Hepatocyte (in vitro differentiated cells): ENCODE data around the gene SLFN12. TPM values are rescaled to one million over a fixed set of nuclear protein-coding genes. Genes with fewer than 3 reads are reported as not detected.
A peak's percentile ranks its signal among the peaks of the same experiment; 100 is the strongest.

ENCODE experiments used
- DNase-seq: peaks from one replicate; pipeline ENCODE4 v3.0.0-alpha.2; 2016; ENCODE audit warnings: low spot score
- H2AFZ ChIP-seq: fragments of 200-600 bp; sonication (generic); 2 replicates; pipeline ENCODE4 v1.6.0; 2016; ENCODE audit warnings: antibody characterized with exemption, mild to moderate bottlenecking
- H3K27ac ChIP-seq: fragments of 200-600 bp; sonication (generic); 2 replicates; pipeline ENCODE4 v1.5.1; 2016; ENCODE audit warnings: mild to moderate bottlenecking
- H3K27me3 ChIP-seq: fragments of 200-600 bp; sonication (generic); 2 replicates; pipeline ENCODE4 v1.6.1; 2016
- H3K36me3 ChIP-seq: fragments of 200-600 bp; sonication (generic); replicated peaks from 2 replicates; pipeline ENCODE4 v1.5.1; 2016; ENCODE audit warnings: low read depth; ENCODE audit not compliant: insufficient read depth
- H3K4me1 ChIP-seq: fragments of 200-600 bp; sonication (generic); 2 replicates; pipeline ENCODE4 v1.5.1; 2016; ENCODE audit warnings: mild to moderate bottlenecking, moderate library complexity; ENCODE audit not compliant: insufficient read depth
- H3K4me2 ChIP-seq: fragments of 200-600 bp; sonication (generic); 2 replicates; pipeline ENCODE4 v1.6.0; 2016
- H3K4me3 ChIP-seq: fragments of 200-600 bp; sonication (generic); 2 replicates; pipeline ENCODE4 v1.5.1; 2016; ENCODE audit warnings: mild to moderate bottlenecking
- H3K79me2 ChIP-seq: fragments of 200-600 bp; sonication (generic); 2 replicates; pipeline ENCODE4 v1.6.0; 2017; ENCODE audit warnings: mild to moderate bottlenecking
- H3K9me2 ChIP-seq: fragments of 200-600 bp; sonication (generic); replicated peaks from 2 replicates; pipeline ENCODE4 v1.6.0; 2017; ENCODE audit warnings: mild to moderate bottlenecking; ENCODE audit not compliant: insufficient read depth
- H3K9me3 ChIP-seq: fragments of 200-600 bp; sonication (generic); 2 replicates; pipeline ENCODE4 v1.5.1; 2016; ENCODE audit warnings: low read depth, mild to moderate bottlenecking
- H4K20me1 ChIP-seq: fragments of 200-600 bp; sonication (generic); 2 replicates; pipeline ENCODE4 v1.6.0; 2016; ENCODE audit warnings: mild to moderate bottlenecking; ENCODE audit not compliant: insufficient read depth, poor library complexity, severe bottlenecking
- EZH2 ChIP-seq: fragments of 200-600 bp; sonication (generic); IDR thresholded peaks from 2 replicates; pipeline ENCODE4 v1.6.1; 2016; ENCODE audit warnings: antibody characterized with exemption, mild to moderate bottlenecking, borderline replicate concordance
- EZH2phosphoT487 ChIP-seq: fragments of 200-600 bp; sonication (generic); IDR thresholded peaks from one replicate; pipeline ENCODE4 v1.6.1; 2018; ENCODE audit warnings: antibody characterized with exemption, mild to moderate bottlenecking, low read depth, moderate library complexity; ENCODE audit not compliant: unreplicated experiment, severe bottlenecking
- WGBS: methylation state at CpG from one replicate; pipeline ENCODE4 v1.1.6; 2016; ENCODE audit warnings: low lambda C conversion rate; ENCODE audit errors: missing lambda C conversion rate; 5-methylcytosine and 5-hydroxymethylcytosine counted together
- polyA plus RNA-seq: library from polyadenylated mRNA; unstranded; fragments of >200 nt; fragmentation: Nextera tagmentation; extraction: Ambion mirVana; gene quantifications from 2 replicates; pipeline ENCODE4 v1.2.1, GENCODE V29; 2016
- total RNA-seq: library from RNA; depleted of rRNA; stranded (reverse); fragments of >200 nt; gene quantifications from 2 replicates; pipeline ENCODE4 v1.2.3, GENCODE V29; 2014
- TF ChIP-seq, protein P1 (sequence below): fragments of 200-600 bp; sonication (generic); IDR thresholded peaks from 2 replicates; pipeline ENCODE4 v1.5.1; 2016; ENCODE audit warnings: antibody characterized with exemption, mild to moderate bottlenecking; ENCODE audit not compliant: poor library complexity

Gene SLFN12
- total and polyA plus RNA-seq, 2 experiments from 2014 or later: 2.7 to 7.8 TPM

- peaks cover 36% of the 10 kb centered on the region for H3K27me3 ChIP-seq
- DNase-seq: no peak
- H3K9me2 ChIP-seq: no peaks in the 10 kb centered on the region
- 57% methylated on average over 1 of the region's 1 CpG for WGBS
- H3K36me3 ChIP-seq: no peaks in the 10 kb centered on the region
- no peak for TF ChIP-seq EZH2phosphoT487
- TF ChIP-seq EZH2: no peak
- TF ChIP-seq, protein P1, sequence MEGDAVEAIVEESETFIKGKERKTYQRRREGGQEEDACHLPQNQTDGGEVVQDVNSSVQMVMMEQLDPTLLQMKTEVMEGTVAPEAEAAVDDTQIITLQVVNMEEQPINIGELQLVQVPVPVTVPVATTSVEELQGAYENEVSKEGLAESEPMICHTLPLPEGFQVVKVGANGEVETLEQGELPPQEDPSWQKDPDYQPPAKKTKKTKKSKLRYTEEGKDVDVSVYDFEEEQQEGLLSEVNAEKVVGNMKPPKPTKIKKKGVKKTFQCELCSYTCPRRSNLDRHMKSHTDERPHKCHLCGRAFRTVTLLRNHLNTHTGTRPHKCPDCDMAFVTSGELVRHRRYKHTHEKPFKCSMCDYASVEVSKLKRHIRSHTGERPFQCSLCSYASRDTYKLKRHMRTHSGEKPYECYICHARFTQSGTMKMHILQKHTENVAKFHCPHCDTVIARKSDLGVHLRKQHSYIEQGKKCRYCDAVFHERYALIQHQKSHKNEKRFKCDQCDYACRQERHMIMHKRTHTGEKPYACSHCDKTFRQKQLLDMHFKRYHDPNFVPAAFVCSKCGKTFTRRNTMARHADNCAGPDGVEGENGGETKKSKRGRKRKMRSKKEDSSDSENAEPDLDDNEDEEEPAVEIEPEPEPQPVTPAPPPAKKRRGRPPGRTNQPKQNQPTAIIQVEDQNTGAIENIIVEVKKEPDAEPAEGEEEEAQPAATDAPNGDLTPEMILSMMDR: no peak
- no peaks in the 10 kb centered on the region for H4K20me1 ChIP-seq
- peaks cover 5% of the 10 kb centered on the region for H3K4me1 ChIP-seq
- H3K4me2 ChIP-seq: no peak overlapping the region
- H3K79me2 ChIP-seq: no peaks in the 10 kb centered on the region
- no peak overlapping the region for H2AFZ ChIP-seq
- H3K27ac ChIP-seq: no peak overlapping the region
- no peaks in the 10 kb centered on the region for H3K9me3 ChIP-seq
- no peak overlapping the region for H3K4me3 ChIP-seq
These were observed 20.9 kb upstream of the SLFN12 start for GRCh38 chr17:35453171-35453570.

GRCh38 chr17:35449371-35449931, 17.2 kb upstream of the SLFN12 start:
- Histone ChIP-seq H2AFZ (no peak overlapping the region), H3K27me3 (peaks cover 39% of the 10 kb centered on the region), H4K20me1 (no peaks in the 10 kb centered on the region), H3K4me3 (no peak overlapping the region), H3K36me3 (no peaks in the 10 kb centered on the region), H3K4me1 (peaks cover 9% of the 10 kb centered on the region), H3K79me2 (no peaks in the 10 kb centered on the region), H3K27ac (no peak overlapping the region), H3K4me2 (peak overlapping the region; percentile 97), H3K9me3 (no peaks in the 10 kb centered on the region), H3K9me2 (no peaks in the 10 kb centered on the region)
- TF ChIP-seq, protein P1: no peak
- TF ChIP-seq EZH2 (no peak), EZH2phosphoT487 (no peak)
- peak; percentile 5 for DNase-seq
- WGBS: 43% methylated on average over 36 of the region's 36 CpGs

DNA sequence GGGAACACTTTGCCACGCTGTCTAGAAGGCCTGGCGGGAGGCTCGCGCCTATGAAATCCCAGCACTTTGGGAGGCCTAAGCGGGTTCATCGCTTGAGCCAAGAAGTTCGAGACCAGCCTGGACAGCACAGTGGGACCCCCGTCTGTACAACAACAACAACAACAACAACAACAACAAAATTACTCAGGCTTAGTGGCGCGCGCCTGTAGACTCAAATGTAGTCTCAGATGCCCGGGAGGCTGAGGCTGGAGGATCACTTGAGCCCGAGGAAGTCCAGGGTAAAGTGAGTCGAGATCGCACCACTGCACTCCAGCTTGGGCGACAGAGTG, 16.6 kb upstream of the SLFN12 start:
- no peak for DNase-seq
- Histone ChIP-seq H3K9me3 (no peaks in the 10 kb centered on the region), H3K27ac (no peak overlapping the region), H3K79me2 (no peaks in the 10 kb centered on the region), H4K20me1 (no peaks in the 10 kb centered on the region), H3K4me1 (peaks cover 9% of the 10 kb centered on the region), H3K4me3 (no peak overlapping the region), H3K36me3 (no peaks in the 10 kb centered on the region), H3K27me3 (peaks cover 39% of the 10 kb centered on the region), H2AFZ (no peak overlapping the region), H3K9me2 (no peaks in the 10 kb centered on the region), H3K4me2 (peak overlapping the region; percentile 97)
- TF ChIP-seq, protein P1: no peak
- no peak for TF ChIP-seq EZH2phosphoT487
- no peak for TF ChIP-seq EZH2
- WGBS: 42% methylated on average over 16 of the region's 16 CpGs
